Duodenal mucosa (tissue), 2 donors: Measurements from ENCODE around the gene CALML6.

ENCODE experiments used
- H3K27ac ChIP-seq: one replicate; pipeline ENCODE4 v1.7.0; 2013; ENCODE audit warnings: low read depth, low read length
- H3K27me3 ChIP-seq, 2 donors: one replicate each; pipeline ENCODE4 v1.7.0; 2013; ENCODE audit warnings: low read length in 2 of 2, control low read depth in 1 of 2; ENCODE audit not compliant: insufficient read depth in 2 of 2, control insufficient read depth in 1 of 2
- H3K36me3 ChIP-seq, 2 donors: one replicate each; pipeline ENCODE4 v1.7.0; 2013; ENCODE audit warnings: low read length in 2 of 2, control low read depth in 1 of 2; ENCODE audit not compliant: insufficient read depth in 2 of 2, control insufficient read depth in 1 of 2
- H3K4me1 ChIP-seq, 2 donors: one replicate each; pipeline ENCODE4 v1.7.0; 2013; ENCODE audit warnings: low read length in 2 of 2, control low read depth in 1 of 2; ENCODE audit not compliant: insufficient read depth in 2 of 2, control insufficient read depth in 1 of 2
- H3K4me3 ChIP-seq, 2 donors: one replicate each; pipeline ENCODE4 v1.7.0; 2013; ENCODE audit warnings: low read length in 2 of 2, low read depth in 1 of 2
- H3K9ac ChIP-seq, 2 donors: one replicate each; pipeline ENCODE4 v1.7.0; 2013; ENCODE audit warnings: low read length in 2 of 2, low read depth in 1 of 2
- H3K9me3 ChIP-seq, 2 donors: one replicate each; pipeline ENCODE4 v1.7.0; 2013; ENCODE audit warnings: low read length in 2 of 2, control low read depth in 1 of 2; ENCODE audit not compliant: control insufficient read depth in 1 of 2

CALML6 gene

GRCh38 chr1:1919304-1920056 lies 4.4 kb downstream of the CALML6 start:
- peak overlapping the region in 1 of 2 donors; percentile 39 for H3K9ac ChIP-seq

GRCh38 chr1:1920057-1920607 lies 5.1 kb downstream of the CALML6 start:
- no peaks in the 10 kb centered on the region for H3K27me3 ChIP-seq
- no peaks in the 10 kb centered on the region for H3K36me3 ChIP-seq
- no peaks in the 10 kb centered on the region for H3K9me3 ChIP-seq
- peak overlapping the region in 1 of 2 donors; percentile 39 for H3K9ac ChIP-seq
- peaks cover 31 to 41% of the 10 kb centered on the region in 2 donors for H3K4me1 ChIP-seq
- H3K27ac ChIP-seq = no peak overlapping the region
- H3K4me3 ChIP-seq = peak overlapping the region; percentile 45 to 61

More at GRCh38 chr1:1919304-1920056, 4.4 kb downstream of the CALML6 start:
- Histone ChIP-seq H3K27ac (peak overlapping the region; percentile 50), H3K9me3 (no peaks in the 10 kb centered on the region), H3K36me3 (no peaks in the 10 kb centered on the region), H3K4me1 (peaks cover 31 to 36% of the 10 kb centered on the region in 2 donors), H3K4me3 (peak overlapping the region; percentile 47 to 61), H3K27me3 (no peaks in the 10 kb centered on the region)

- peaks cover 27 to 41% of the 10 kb centered on the region in 2 donors for H3K4me1 ChIP-seq
- no peak overlapping the region for H3K4me3 ChIP-seq
- no peaks in the 10 kb centered on the region for H3K9me3 ChIP-seq
- no peak overlapping the region for H3K9ac ChIP-seq
- H3K36me3 ChIP-seq = no peaks in the 10 kb centered on the region
- no peaks in the 10 kb centered on the region for H3K27me3 ChIP-seq
- no peak overlapping the region for H3K27ac ChIP-seq
Observed at GRCh38 chr1:1920608-1921458, 5.8 kb downstream of the CALML6 start.

DNA sequence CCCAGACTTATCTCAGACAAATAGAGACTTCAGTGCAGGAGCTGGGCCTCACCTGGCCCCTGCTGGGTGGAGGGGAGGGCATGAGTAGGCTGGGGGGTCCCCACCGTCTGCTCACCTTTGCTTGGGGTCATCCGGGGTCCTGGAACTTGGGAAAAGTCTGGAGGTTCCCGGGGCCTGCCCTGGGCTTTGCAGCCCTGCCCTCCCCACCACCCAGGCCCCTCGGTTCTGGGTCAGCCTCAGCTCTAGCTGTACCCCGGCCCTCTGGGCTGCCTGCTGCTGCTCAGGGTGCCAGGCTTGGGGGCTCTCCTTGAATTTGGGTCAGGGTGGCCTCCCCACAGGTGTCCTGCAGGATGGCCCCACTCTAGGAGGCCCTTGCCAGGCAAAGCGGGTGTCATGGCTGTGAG lies 6.4 kb downstream of the CALML6 start:
- H3K9me3 ChIP-seq = no peaks in the 10 kb centered on the region
- no peaks in the 10 kb centered on the region for H3K27me3 ChIP-seq
- H3K36me3 ChIP-seq = no peaks in the 10 kb centered on the region
- no peak overlapping the region for H3K27ac ChIP-seq
- no peak overlapping the region for H3K9ac ChIP-seq
- H3K4me3 ChIP-seq = no peak overlapping the region
- H3K4me1 ChIP-seq = peaks cover 23 to 36% of the 10 kb centered on the region in 2 donors

GRCh38 chr1:1921901-1922701 lies 7.0 kb downstream of the CALML6 start:
- H3K4me3 ChIP-seq = no peak overlapping the region
- H3K27ac ChIP-seq = no peak overlapping the region

GRCh38 chr1:1922702-1922955 lies 7.6 kb downstream of the CALML6 start:
- H3K4me3 ChIP-seq = peak overlapping the region in 1 of 2 donors; percentile 28
- no peaks in the 10 kb centered on the region for H3K9me3 ChIP-seq
- no peak overlapping the region for H3K27ac ChIP-seq
- no peaks in the 10 kb centered on the region for H3K36me3 ChIP-seq
- no peaks in the 10 kb centered on the region for H3K27me3 ChIP-seq
- H3K9ac ChIP-seq = no peak overlapping the region
- peaks cover 23 to 36% of the 10 kb centered on the region in 2 donors for H3K4me1 ChIP-seq

More at GRCh38 chr1:1921901-1922701, 7.0 kb downstream of the CALML6 start:
- H3K27me3 ChIP-seq = no peaks in the 10 kb centered on the region
- no peak overlapping the region for H3K9ac ChIP-seq
- no peaks in the 10 kb centered on the region for H3K36me3 ChIP-seq
- no peaks in the 10 kb centered on the region for H3K9me3 ChIP-seq
- H3K4me1 ChIP-seq = peaks cover 23 to 36% of the 10 kb centered on the region in 2 donors

DNA sequence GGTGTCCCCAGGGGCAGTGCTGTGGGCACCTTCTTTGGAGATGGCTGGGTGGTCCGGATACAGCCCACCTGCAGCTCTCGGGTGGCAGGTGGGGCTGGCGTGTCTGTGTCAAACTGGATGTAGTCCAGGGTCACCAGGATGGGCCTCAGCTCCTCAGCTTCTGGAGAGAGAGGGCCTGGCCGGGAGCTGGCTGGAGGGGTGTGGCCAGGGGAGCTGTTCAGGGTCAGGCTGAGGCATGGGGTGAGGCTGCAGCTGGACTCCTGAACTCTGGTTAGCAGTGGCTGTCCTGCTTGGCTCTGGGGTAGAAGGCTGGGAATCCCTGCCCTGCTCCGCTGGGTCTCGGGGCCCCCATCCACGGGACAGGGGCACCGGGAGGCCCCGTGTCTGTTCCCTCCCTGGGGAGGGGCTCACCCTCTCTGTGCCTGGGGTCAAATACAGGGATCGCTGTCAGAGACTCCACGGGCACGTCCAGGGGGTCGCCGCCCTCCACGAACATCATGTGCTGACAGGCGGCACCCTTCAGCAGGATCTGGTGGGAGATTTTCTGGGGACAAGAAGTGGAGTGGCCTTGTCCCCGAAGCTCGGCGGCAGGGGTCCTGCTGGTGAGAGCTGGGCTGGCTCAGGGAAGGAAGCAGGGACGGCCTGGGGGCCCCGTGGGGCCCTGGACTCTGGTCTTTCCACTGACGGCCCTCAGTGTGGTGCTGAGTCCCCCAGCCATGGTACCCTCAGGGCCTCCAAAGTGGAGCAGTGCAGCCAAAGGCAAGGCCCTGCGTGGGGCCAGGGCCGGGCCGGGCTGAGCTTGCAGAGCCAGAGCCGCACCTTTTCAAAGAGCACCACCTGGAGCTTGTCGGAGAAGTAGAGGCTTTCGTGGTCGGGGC lies 8.1 kb downstream of the CALML6 start:
- Histone ChIP-seq H3K36me3 (no peaks in the 10 kb centered on the region), H3K9ac (peak overlapping the region; percentile 44 to 64), H3K27me3 (no peaks in the 10 kb centered on the region), H3K4me3 (peak overlapping the region in 1 of 2 donors; percentile 28), H3K4me1 (peaks cover 23 to 32% of the 10 kb centered on the region in 2 donors), H3K27ac (no peak overlapping the region), H3K9me3 (no peaks in the 10 kb centered on the region)

GRCh38 chr1:1924386-1924785 lies 9.3 kb downstream of the CALML6 start:
- Histone ChIP-seq H3K4me3 (no peak overlapping the region), H3K27ac (no peak overlapping the region), H3K4me1 (peaks cover 23 to 26% of the 10 kb centered on the region in 2 donors), H3K36me3 (no peaks in the 10 kb centered on the region), H3K9me3 (no peaks in the 10 kb centered on the region), H3K9ac (no peak overlapping the region), H3K27me3 (no peaks in the 10 kb centered on the region)

DNA sequence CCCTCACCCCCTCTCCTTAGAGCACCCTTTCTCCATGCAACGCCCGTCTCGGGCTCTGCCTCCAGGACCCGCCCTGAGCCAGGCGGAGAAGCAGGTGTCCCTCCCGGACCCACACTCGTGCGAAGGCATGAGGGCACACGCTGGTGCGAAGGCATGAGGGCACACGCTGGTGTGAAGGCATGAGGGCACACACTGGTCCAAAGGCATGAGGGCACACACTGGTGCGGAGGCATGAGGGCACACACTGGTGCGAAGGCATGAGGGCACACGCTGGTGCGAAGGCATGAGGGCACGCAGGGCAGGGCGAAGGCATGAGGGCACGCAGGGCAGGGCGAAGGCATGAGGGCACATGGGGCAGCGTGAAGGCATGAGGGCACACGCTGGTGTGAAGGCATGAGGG lies 9.8 kb downstream of the CALML6 start:
- Histone ChIP-seq H3K27ac (no peak overlapping the region), H3K9ac (no peak overlapping the region), H3K4me3 (no peak overlapping the region), H3K4me1 (peaks cover 20 to 23% of the 10 kb centered on the region in 2 donors), H3K27me3 (no peaks in the 10 kb centered on the region), H3K36me3 (no peaks in the 10 kb centered on the region), H3K9me3 (no peaks in the 10 kb centered on the region)
